AG09319 (cell line): ENCODE data around the gene LCE5A.
"Not testable (repeated sequence)": the region's sequence is repeated elsewhere in the genome, so short reads cannot be mapped to it uniquely, and the experiment has no call there.

Experiments used
- DNase-seq: peaks from one replicate; pipeline ENCODE4 v3.0.0-alpha.2; 2010; ENCODE audit warnings: low read depth; ENCODE audit errors: extremely low read depth
- TF ChIP-seq, protein P1 (sequence below): IDR thresholded peaks from 2 replicates; pipeline ENCODE4 v1.5.1; 2011; ENCODE audit warnings: low read depth, mild to moderate bottlenecking, inconsistent platforms, low read length, moderate library complexity

The LCE5A gene

DNA sequence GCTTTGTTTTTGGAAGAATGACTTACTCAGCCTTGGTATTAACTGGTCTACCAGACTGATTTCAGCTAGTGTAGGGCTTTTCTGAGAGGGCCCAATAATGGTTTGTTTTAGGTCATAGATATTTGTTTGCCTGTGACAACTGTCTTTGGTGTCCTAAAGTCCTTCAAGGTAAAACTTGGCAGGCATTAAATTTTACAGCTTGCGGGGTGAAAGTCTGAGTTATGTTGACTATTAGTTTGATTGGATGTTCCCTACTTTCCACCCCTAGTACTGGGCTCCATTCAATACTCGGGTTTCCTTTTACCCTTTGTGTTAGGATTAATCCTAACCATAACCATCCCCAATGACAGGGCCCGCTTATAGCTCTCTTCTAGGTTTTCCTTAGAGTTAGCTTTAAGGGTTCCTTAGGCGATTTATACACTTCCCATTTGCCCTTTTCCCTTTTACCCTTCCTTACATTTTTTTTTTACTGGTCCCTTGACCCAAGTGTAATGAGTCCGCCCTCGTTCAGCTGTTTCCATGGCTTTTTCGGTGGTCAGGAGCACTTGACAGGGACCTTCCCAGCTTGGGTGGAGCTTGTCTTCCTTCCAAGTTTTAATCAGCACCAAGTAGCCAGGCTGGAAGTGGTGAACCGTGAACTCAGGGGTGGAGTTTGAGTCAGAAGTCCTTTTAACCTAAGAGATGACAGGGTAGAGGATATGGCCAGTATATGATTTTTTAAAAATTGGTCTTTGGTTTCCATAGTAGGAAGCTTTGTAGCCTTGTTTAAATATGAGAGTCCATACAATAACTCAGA lies 28.5 kb upstream of the LCE5A start:
- TF ChIP-seq, protein P1, sequence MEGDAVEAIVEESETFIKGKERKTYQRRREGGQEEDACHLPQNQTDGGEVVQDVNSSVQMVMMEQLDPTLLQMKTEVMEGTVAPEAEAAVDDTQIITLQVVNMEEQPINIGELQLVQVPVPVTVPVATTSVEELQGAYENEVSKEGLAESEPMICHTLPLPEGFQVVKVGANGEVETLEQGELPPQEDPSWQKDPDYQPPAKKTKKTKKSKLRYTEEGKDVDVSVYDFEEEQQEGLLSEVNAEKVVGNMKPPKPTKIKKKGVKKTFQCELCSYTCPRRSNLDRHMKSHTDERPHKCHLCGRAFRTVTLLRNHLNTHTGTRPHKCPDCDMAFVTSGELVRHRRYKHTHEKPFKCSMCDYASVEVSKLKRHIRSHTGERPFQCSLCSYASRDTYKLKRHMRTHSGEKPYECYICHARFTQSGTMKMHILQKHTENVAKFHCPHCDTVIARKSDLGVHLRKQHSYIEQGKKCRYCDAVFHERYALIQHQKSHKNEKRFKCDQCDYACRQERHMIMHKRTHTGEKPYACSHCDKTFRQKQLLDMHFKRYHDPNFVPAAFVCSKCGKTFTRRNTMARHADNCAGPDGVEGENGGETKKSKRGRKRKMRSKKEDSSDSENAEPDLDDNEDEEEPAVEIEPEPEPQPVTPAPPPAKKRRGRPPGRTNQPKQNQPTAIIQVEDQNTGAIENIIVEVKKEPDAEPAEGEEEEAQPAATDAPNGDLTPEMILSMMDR: no peak
- no peak for DNase-seq

- TF ChIP-seq, protein P1: peak; percentile 37
- no peak for DNase-seq
Observed at GRCh38 chr1:152486400-152487006, 24.1 kb upstream of the LCE5A start.

GRCh38 chr1:152487871-152488270 lies 22.7 kb upstream of the LCE5A start:
- TF ChIP-seq, protein P1: no peak
- no peak for DNase-seq

- not testable (repeated sequence) for DNase-seq
Observed at GRCh38 chr1:152491537-152491936, 19.1 kb upstream of the LCE5A start.

- TF ChIP-seq, protein P1: peak; percentile 46
- DNase-seq: no peak
Observed at GRCh38 chr1:152495066-152495675, 15.4 kb upstream of the LCE5A start.

DNA sequence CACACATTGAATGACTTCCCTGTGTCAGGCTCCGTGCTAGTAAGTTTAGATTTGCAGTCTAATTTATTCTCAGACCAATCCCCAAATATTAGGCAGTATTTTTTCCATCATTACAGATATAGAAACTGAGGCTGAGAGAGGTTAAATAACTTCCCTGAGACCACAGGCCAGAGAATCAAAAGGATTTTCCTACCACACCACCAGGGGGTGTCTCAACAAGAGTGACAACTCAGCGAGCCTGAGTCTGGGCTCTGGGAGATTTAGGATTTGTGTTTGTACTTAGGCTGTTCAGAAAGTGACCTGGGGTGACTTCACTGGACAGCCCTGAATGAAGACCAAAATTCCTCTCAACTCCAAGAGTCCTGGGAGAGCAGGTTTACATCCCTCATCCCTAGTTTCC lies 13.3 kb upstream of the LCE5A start:
- TF ChIP-seq, protein P1: peak; percentile 4
- no peak for DNase-seq

- TF ChIP-seq, protein P1: no peak
- no peak for DNase-seq
Observed at GRCh38 chr1:152501704-152502103, 8.9 kb upstream of the LCE5A start.
